NT2/D1 (cell line): ENCODE measurements around the gene GALP.

Source experiments
- YY1 ChIP-seq: IDR thresholded peaks from 2 replicates; pipeline ENCODE4 v1.6.1; 2011; ENCODE audit not compliant: insufficient read length, insufficient read depth
- ZNF274 ChIP-seq: IDR thresholded peaks from 2 replicates; pipeline ENCODE4 v1.6.1; 2011; ENCODE audit warnings: mild to moderate bottlenecking, low read depth, low read length

- TF ChIP-seq YY1 = peak; percentile 46
- TF ChIP-seq ZNF274 = no peak
These were observed 35.0 kb upstream of the GALP start, which contains the start of gene ZNF444 for GRCh38 chr19:56140583-56141416.
